Keratinocyte (primary cell): ENCODE data around the gene C12orf42. TPM values are rescaled to one million over a fixed set of nuclear protein-coding genes. Genes with fewer than 3 reads are reported as not detected.

ENCODE experiments used
- DNase-seq: peaks from one replicate; pipeline ENCODE4 v3.0.0-alpha.2; 2011; ENCODE audit warnings: low read depth, missing footprints, low spot score
- FAIRE-seq: peaks from 2 replicates; lab custom pipeline; 2011; peaks lifted over from hg19 to GRCh38; lab: Jason Lieb, UNC
- H2AFZ ChIP-seq: 2 replicates; pipeline ENCODE4 v1.6.0; 2012; ENCODE audit warnings: low read length, control low read depth, inconsistent platforms; ENCODE audit not compliant: control insufficient read depth
- H3K27ac ChIP-seq: 2 replicates; pipeline ENCODE4 v1.5.1; 2011; ENCODE audit warnings: low read length; ENCODE audit not compliant: control insufficient read depth, insufficient read depth
- H3K27me3 ChIP-seq: 3 replicates; pipeline ENCODE4 v1.6.0; 2011; ENCODE audit warnings: low read length; ENCODE audit not compliant: control insufficient read depth, insufficient read depth; ENCODE audit errors: extremely low read depth
- H3K36me3 ChIP-seq, 2 experiments: 2 replicates in 1 of 2; 3 replicates in 1 of 2; pipeline ENCODE4 v1.5.1; 2011; ENCODE audit warnings: low read length in 2 of 2, mild to moderate bottlenecking in 1 of 2; ENCODE audit not compliant: control insufficient read depth in 2 of 2, insufficient read depth in 2 of 2; ENCODE audit errors: extremely low read depth in 1 of 2
- H3K4me1 ChIP-seq: 3 replicates; pipeline ENCODE4 v1.5.1; 2011; ENCODE audit warnings: low read length; ENCODE audit not compliant: control insufficient read depth, insufficient read depth; ENCODE audit errors: extremely low read depth
- H3K4me2 ChIP-seq: 3 replicates; pipeline ENCODE4 v1.6.0; 2011; ENCODE audit warnings: low read depth, low read length; ENCODE audit not compliant: control insufficient read depth, insufficient read depth; ENCODE audit errors: extremely low read depth
- H3K4me3 ChIP-seq, 3 experiments: fragments of 200-600 bp in 1 of 3; sonication (generic) in 1 of 3; 2 replicates in 2 of 3; 3 replicates in 1 of 3; pipeline ENCODE4 v1.5.1; 2011 to 2016; ENCODE audit warnings: low read length in 3 of 3, mild to moderate bottlenecking in 3 of 3, control low read depth in 2 of 3, inconsistent platforms in 1 of 3, low read depth in 1 of 3, mixed read lengths in 1 of 3, mixed run types in 1 of 3, moderate library complexity in 1 of 3; ENCODE audit not compliant: control insufficient read depth in 2 of 3, insufficient read depth in 2 of 3; ENCODE audit errors: extremely low read depth in 1 of 3
- H3K79me2 ChIP-seq: 2 replicates; pipeline ENCODE4 v1.6.0; 2012; ENCODE audit warnings: low read length; ENCODE audit not compliant: control insufficient read depth, insufficient read depth
- H3K9ac ChIP-seq: 3 replicates; pipeline ENCODE4 v1.6.0; 2011; ENCODE audit warnings: low read length; ENCODE audit not compliant: control insufficient read depth, insufficient read depth; ENCODE audit errors: extremely low read depth
- H3K9me1 ChIP-seq: 3 replicates; pipeline ENCODE4 v1.6.0; 2011; ENCODE audit warnings: low read length; ENCODE audit not compliant: control insufficient read depth, insufficient read depth; ENCODE audit errors: extremely low read depth
- H3K9me3 ChIP-seq: 2 replicates; pipeline ENCODE4 v1.5.1; 2012; ENCODE audit warnings: low read depth, low read length; ENCODE audit not compliant: control insufficient read depth
- H4K20me1 ChIP-seq: 3 replicates; pipeline ENCODE4 v1.6.0; 2011; ENCODE audit warnings: low read length; ENCODE audit not compliant: control insufficient read depth, insufficient read depth; ENCODE audit errors: extremely low read depth
- CTCF ChIP-seq, 3 experiments: IDR thresholded peaks in 1 of 3; conservative IDR thresholded peaks in 1 of 3; optimal IDR thresholded peaks in 1 of 3; 2 replicates in 2 of 3; 3 replicates in 1 of 3; pipeline versions ENCODE3 to v1.5.1; 2011; ENCODE audit warnings: low read length in 3 of 3, mild to moderate bottlenecking in 3 of 3, moderate library complexity in 2 of 3, control low read depth in 1 of 3, inconsistent platforms in 1 of 3; ENCODE audit not compliant: insufficient read depth in 2 of 3; ENCODE audit errors: extremely low read depth in 1 of 3
- EZH2 ChIP-seq: IDR thresholded peaks from one replicate; pipeline ENCODE4 v1.6.1; 2012; ENCODE audit warnings: inconsistent platforms, mild to moderate bottlenecking, low read length, moderate library complexity
- dilution Hi-C: fragments of 300-500 bp; cut with MboI; formaldehyde crosslinking; loops from one replicate; pipeline ENCODE4 v1.7.0; 2020; ENCODE audit warnings: low sequenced_read_pairs; ENCODE audit not compliant: extremely low pct_ligation_motif_present
- polyA plus RNA-seq, 5 experiments: library from polyadenylated mRNA; depleted of rRNA in 3 of 5; stranded (reverse) in 3 of 5; stranded (forward) in 1 of 5; unstranded in 1 of 5; fragments of >200 nt; gene quantifications; 1 replicate in 1 of 5; 2 replicates in 3 of 5; 3 replicates in 1 of 5; pipeline versions ENCODE4 v1.2.1 to v1.2.3, GENCODE V29; 2011 to 2012; ENCODE audit warnings: missing spikeins in 2 of 5, low read depth in 1 of 5, low replicate concordance in 1 of 5

Gene C12orf42
- polyA plus RNA-seq, 1 donor (not counting 4 experiments of a cell fraction or from before 2014, with no cell fraction given) = 0.08 TPM

GRCh38 chr12:103423516-103423910 is 72.3 kb downstream of the C12orf42 start:
- no peak for DNase-seq
- Histone ChIP-seq H3K9me1 (no peaks in the 10 kb centered on the region), H3K36me3 (no peaks in the 10 kb centered on the region), H3K79me2 (no peaks in the 10 kb centered on the region), H3K4me2 (no peak overlapping the region), H3K4me3 (no peak overlapping the region), H3K4me1 (no peaks in the 10 kb centered on the region), H3K9me3 (no peaks in the 10 kb centered on the region), H3K9ac (no peak overlapping the region), H3K27me3 (no peaks in the 10 kb centered on the region), H3K27ac (no peak overlapping the region), H2AFZ (no peak overlapping the region), H4K20me1 (no peaks in the 10 kb centered on the region)
- TF ChIP-seq EZH2 = no peak
- dilution Hi-C loops = no loop called here
- FAIRE-seq = no peak

- H3K9ac ChIP-seq = no peak overlapping the region
- no peak for TF ChIP-seq CTCF (optimal IDR thresholded peaks at IDR 0.05 in 1 of 3, IDR thresholded peaks at IDR 0.05 in 1 of 3, conservative IDR thresholded peaks at IDR 0.05 in 1 of 3; ENCODE audit: extremely low read depth in 1 of 3, insufficient read depth in 2 of 3, low read length in 3 of 3)
- TF ChIP-seq EZH2 = no peak
- FAIRE-seq = no peak
- H3K9me1 ChIP-seq = no peaks in the 10 kb centered on the region
- H2AFZ ChIP-seq = no peak overlapping the region
- no peaks in the 10 kb centered on the region for H3K9me3 ChIP-seq
- no peak for DNase-seq
- dilution Hi-C loops = no loop called here
- no peak overlapping the region for H3K4me3 ChIP-seq
- no peaks in the 10 kb centered on the region for H3K79me2 ChIP-seq
- H3K4me2 ChIP-seq = no peak overlapping the region
- no peaks in the 10 kb centered on the region for H3K36me3 ChIP-seq
- no peaks in the 10 kb centered on the region for H3K4me1 ChIP-seq
- H4K20me1 ChIP-seq = no peaks in the 10 kb centered on the region
- H3K27ac ChIP-seq = no peak overlapping the region
- no peaks in the 10 kb centered on the region for H3K27me3 ChIP-seq
Observed at GRCh38 chr12:103422746-103423515, 72.8 kb downstream of the C12orf42 start.
